ENCODE results near the gene RSU1. TPM values are rescaled to one million over a fixed set of nuclear protein-coding genes. Genes with fewer than 3 reads are reported as not detected.

Gene RSU1
- total RNA-seq, 2 experiments from 2014 or later, result 42.4 to 47.5 TPM

DNA sequence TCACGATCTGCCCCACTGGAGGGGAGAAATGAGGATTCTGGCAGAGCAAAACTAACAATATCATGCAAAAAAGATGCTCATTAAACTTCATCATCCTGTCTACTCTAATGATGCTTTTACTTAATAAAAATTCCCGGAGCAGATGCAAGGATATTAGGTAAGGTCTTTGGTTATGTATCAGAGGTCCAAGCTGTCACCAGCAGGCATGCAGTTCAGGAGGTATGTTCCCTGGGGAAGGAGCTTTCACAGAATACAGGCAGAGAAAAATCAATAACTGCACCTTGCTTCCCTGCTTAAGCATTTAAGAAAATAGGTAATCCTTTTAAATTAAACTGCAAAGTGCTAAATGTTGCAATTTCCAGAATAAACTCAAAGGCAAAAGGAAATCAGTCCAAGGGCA lies 213.9 kb downstream of the RSU1 start:
- TF ChIP-seq, protein P1, sequence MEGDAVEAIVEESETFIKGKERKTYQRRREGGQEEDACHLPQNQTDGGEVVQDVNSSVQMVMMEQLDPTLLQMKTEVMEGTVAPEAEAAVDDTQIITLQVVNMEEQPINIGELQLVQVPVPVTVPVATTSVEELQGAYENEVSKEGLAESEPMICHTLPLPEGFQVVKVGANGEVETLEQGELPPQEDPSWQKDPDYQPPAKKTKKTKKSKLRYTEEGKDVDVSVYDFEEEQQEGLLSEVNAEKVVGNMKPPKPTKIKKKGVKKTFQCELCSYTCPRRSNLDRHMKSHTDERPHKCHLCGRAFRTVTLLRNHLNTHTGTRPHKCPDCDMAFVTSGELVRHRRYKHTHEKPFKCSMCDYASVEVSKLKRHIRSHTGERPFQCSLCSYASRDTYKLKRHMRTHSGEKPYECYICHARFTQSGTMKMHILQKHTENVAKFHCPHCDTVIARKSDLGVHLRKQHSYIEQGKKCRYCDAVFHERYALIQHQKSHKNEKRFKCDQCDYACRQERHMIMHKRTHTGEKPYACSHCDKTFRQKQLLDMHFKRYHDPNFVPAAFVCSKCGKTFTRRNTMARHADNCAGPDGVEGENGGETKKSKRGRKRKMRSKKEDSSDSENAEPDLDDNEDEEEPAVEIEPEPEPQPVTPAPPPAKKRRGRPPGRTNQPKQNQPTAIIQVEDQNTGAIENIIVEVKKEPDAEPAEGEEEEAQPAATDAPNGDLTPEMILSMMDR (IDR thresholded peaks at IDR 0.05), result no peak
- Mint-ChIP-seq H3K4me3 (no peak overlapping the region), H3K4me1 (ENCODE audit: low read depth) (no peaks in the 10 kb centered on the region), H3K36me3 (ENCODE audit: low read depth) (peaks cover 26% of the 10 kb centered on the region), H3K27me3 (no peaks in the 10 kb centered on the region), H3K27ac (no peak overlapping the region), H3K9me3 (no peaks in the 10 kb centered on the region)
- intact Hi-C loops (cut with micrococcal nuclease), result no loop called here
- no peak for ATAC-seq
- CTCF ChIA-PET, result no interaction called here
- no peak for DNase-seq
- POLR2A ChIA-PET, result no interaction called here

DNA sequence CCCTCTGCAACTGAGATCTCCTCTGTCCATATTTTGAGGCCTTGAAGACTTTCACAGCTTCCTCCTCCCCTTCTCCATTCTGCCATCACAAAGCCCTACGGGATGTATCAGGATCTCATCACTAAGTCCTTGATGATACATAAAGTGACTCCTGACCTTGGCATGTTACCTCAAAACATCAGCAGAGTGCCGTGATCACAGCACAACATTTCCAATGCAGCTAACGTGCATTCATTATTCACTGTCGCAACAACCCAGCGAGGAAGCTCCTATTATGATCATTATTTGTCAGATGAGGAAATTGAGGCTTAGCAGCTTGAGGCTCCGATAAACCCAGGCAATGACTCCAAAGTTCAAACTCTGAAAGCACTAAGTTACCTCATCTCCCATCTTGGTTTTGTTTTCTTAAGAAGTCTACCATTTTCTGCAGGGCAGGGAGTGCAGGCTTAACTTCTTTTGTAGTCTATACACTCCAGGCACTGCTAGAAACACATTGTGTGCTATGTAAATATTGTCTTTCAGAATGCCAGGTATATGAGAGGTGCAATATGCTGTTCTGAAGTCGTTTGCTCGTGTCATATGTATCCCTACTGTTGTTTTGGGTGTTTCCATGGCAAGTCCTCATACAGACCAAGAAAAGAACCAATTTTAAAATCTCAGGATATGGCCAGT lies 215.0 kb downstream of the RSU1 start:
- Mint-ChIP-seq H3K27ac (no peak overlapping the region), H3K4me1 (ENCODE audit: low read depth) (no peaks in the 10 kb centered on the region), H3K4me3 (no peak overlapping the region), H3K9me3 (no peaks in the 10 kb centered on the region), H3K36me3 (ENCODE audit: low read depth) (peaks cover 29% of the 10 kb centered on the region), H3K27me3 (no peaks in the 10 kb centered on the region)
- POLR2A ChIA-PET, result no interaction called here
- intact Hi-C loops (cut with micrococcal nuclease), result no loop called here
- CTCF ChIA-PET, result no interaction called here
- TF ChIP-seq, protein P1 (IDR thresholded peaks at IDR 0.05), result no peak
- no peak for DNase-seq
- no peak for ATAC-seq

DNA sequence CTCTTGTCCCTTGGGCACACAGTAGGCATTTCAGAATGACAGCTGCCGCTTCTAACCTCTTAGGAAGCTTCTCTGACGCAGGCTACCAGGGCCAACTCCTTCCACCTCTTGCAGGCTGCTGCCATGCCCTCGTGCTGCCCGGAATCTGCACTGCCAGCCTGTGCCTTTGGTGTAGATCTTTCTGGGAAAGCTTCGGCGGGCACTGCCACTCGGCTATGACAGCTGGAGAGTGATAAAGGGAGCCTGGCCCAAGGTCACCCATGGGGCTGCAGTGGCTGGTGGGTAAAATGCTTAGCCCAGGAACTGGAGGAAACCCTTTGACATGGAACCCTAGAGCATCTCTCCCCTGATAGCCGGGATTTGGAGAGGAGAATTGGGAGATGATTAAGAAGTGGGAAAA lies 217.6 kb downstream of the RSU1 start:
- CTCF ChIA-PET, result no interaction called here
- Mint-ChIP-seq H3K27ac (no peak overlapping the region), H3K4me3 (no peak overlapping the region), H3K9me3 (peaks cover 2% of the 10 kb centered on the region), H3K27me3 (no peaks in the 10 kb centered on the region), H3K4me1 (ENCODE audit: low read depth) (no peaks in the 10 kb centered on the region), H3K36me3 (ENCODE audit: low read depth) (peaks cover 38% of the 10 kb centered on the region)
- intact Hi-C loops (cut with micrococcal nuclease), result no loop called here
- POLR2A ChIA-PET, result no interaction called here
- DNase-seq, result no peak
- TF ChIP-seq, protein P1 (IDR thresholded peaks at IDR 0.05), result no peak
- ATAC-seq, result no peak

DNA sequence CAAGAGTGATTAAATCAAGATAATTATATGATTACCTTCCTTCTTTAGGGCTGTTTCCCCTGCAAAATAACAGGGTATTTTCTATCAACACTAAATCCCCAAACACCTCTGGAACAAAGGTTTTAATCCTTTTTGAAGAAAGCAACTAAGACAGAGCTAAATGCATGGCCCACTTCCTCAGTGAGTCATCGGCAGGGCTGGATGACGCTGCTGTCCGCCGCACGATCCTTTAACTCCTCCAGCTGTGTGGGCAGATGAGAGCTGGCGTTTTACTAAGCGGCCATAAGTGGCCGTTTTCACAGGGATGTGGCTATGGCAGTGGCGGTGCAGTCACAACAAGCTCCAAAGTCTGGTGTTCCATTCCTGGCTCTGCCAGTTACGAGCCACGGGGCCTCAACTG lies 219.6 kb downstream of the RSU1 start:
- H3K36me3 Mint-ChIP-seq (ENCODE audit: low read depth), result peaks cover 51% of the 10 kb centered on the region
- no peaks in the 10 kb centered on the region for H3K27me3 Mint-ChIP-seq
- ATAC-seq, result no peak
- CTCF ChIA-PET, result no interaction called here
- intact Hi-C loops (cut with micrococcal nuclease), result no loop called here
- TF ChIP-seq, protein P1 (IDR thresholded peaks at IDR 0.05), result no peak
- POLR2A ChIA-PET, result no interaction called here
- no peaks in the 10 kb centered on the region for H3K4me1 Mint-ChIP-seq (ENCODE audit: low read depth)
- no peak overlapping the region for H3K4me3 Mint-ChIP-seq
- H3K9me3 Mint-ChIP-seq, result peaks cover 6% of the 10 kb centered on the region
- DNase-seq, result no peak
- no peak overlapping the region for H3K27ac Mint-ChIP-seq

DNA sequence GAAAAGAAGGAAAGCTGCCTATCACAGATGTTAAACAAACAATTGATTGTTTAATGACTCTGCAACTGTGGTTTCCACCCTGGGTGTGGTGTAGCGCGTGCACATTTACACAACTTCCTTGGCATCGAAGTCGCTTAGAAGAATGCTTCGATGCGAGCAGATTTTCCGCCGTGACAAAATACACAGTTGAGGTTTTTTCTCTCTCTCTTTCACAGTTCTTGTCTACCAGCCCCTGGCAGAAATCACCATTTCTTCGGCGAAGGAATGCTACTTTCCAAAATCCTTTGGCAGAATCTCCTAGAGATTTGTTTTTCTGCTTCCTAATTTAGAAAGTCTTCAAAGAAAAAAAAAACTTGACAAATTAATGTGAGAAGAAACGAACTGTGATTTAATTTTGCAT lies 224.8 kb downstream of the RSU1 start:
- POLR2A ChIA-PET, result no interaction called here
- H3K27me3 Mint-ChIP-seq, result no peaks in the 10 kb centered on the region
- peaks cover 47% of the 10 kb centered on the region for H3K36me3 Mint-ChIP-seq (ENCODE audit: low read depth)
- DNase-seq (no peak), ATAC-seq (no peak)
- intact Hi-C loops (cut with micrococcal nuclease), result no loop called here
- peaks cover 13% of the 10 kb centered on the region for H3K9me3 Mint-ChIP-seq
- CTCF ChIA-PET, result no interaction called here
- TF ChIP-seq, protein P1 (IDR thresholded peaks at IDR 0.05), result no peak
- H3K4me3 Mint-ChIP-seq, result no peak overlapping the region
- H3K4me1 Mint-ChIP-seq (ENCODE audit: low read depth), result no peaks in the 10 kb centered on the region
- no peak overlapping the region for H3K27ac Mint-ChIP-seq
